ENCODE results near the gene DPP8. TPM values are rescaled to one million over a fixed set of nuclear protein-coding genes. Genes with fewer than 3 reads are reported as not detected.

Gene DPP8
- total RNA-seq, 1 experiment from 2014 or later, result 22.9 TPM

- H3K36me3 Mint-ChIP-seq (ENCODE audit: insufficient read depth, unreplicated experiment), result peaks cover 11% of the 10 kb centered on the region
- H3K4me3 Mint-ChIP-seq (ENCODE audit: unreplicated experiment), result peak within 1 kb of the TSS; percentile 67
- no peaks in the 10 kb centered on the region for H3K36me3 ChIP-seq (ENCODE audit: control insufficient read depth, insufficient read depth, low read length)
- peaks cover 17% of the 10 kb centered on the region for H3K4me1 ChIP-seq
- TF ChIP-seq CTCF (IDR thresholded peaks at IDR 0.05; ENCODE audit: insufficient read depth in 1 of 2, low read depth in 1 of 2, low read length in 1 of 2, severe bottlenecking in 1 of 2, unreplicated experiment in 1 of 2), result no peak
- peak; percentile 83 to 93 for DNase-seq
- peak within 1 kb of the TSS; percentile 47 for H3K27ac Mint-ChIP-seq (ENCODE audit: unreplicated experiment)
- no peaks in the 10 kb centered on the region for H3K9me3 ChIP-seq
- H3K27me3 Mint-ChIP-seq (ENCODE audit: insufficient read depth, unreplicated experiment), result no peaks in the 10 kb centered on the region
- H3K4me1 Mint-ChIP-seq (ENCODE audit: low read depth, unreplicated experiment), result peaks cover 33% of the 10 kb centered on the region
- CTCF ChIA-PET, result interaction anchor here (1.2 kb wide), 1 partner anchor 14 kb away, joined by 4 read pairs; the partner anchor contains the start of gene DPP8
- peak within 1 kb of the TSS; percentile 99 for H3K4me3 ChIP-seq (ENCODE audit: low read depth, low read length)
- intact Hi-C loops (cut with micrococcal nuclease; ENCODE audit: unreplicated experiment), result loop anchor here (2.0 kb wide), 1 partner anchor 14 kb away; the partner anchor contains the start of gene DPP8
- POLR2A ChIA-PET, result interaction anchor here (0.5 to 1.3 kb wide), 5 partner anchors 11 to 966 kb away, joined by 3 to 21 read pairs (median 5); partner anchors contain the start of gene RNU5B-1
- H3K27me3 ChIP-seq (replicated peaks; ENCODE audit: control insufficient read depth, insufficient read depth, low read length), result no peaks in the 10 kb centered on the region
- no TSS peak for BruUV-seq (replicated peaks)
- H3K9me3 Mint-ChIP-seq (ENCODE audit: unreplicated experiment), result no peaks in the 10 kb centered on the region
Measured at GRCh38 chr15:65530318-65531111, 13.0 kb upstream of the DPP8 start, which contains the start of gene HACD3. TSS of gene HACD3 (plus strand) at chr15:65530463. CDS start at chr15:65530632, 169 bp downstream.

GRCh38 chr15:65529762-65530317, 12.4 kb upstream of the DPP8 start:
- BruUV-seq (replicated peaks), result TSS peak; percentile 68
- Histone ChIP-seq H3K27me3 (replicated peaks; ENCODE audit: control insufficient read depth, insufficient read depth, low read length) (no peaks in the 10 kb centered on the region), H3K36me3 (ENCODE audit: control insufficient read depth, insufficient read depth, low read length) (no peaks in the 10 kb centered on the region), H3K4me1 (peaks cover 17% of the 10 kb centered on the region), H3K4me3 (ENCODE audit: low read depth, low read length) (peak overlapping the region; percentile 99), H3K9me3 (no peaks in the 10 kb centered on the region)
- CTCF ChIA-PET, result interaction anchor here (1.2 kb wide), 1 partner anchor 13 kb away, joined by 4 read pairs; the partner anchor contains the start of gene DPP8
- POLR2A ChIA-PET, result interaction anchor here (1.3 kb wide), 1 partner anchor 225 kb away, joined by 6 read pairs; the partner anchor contains the start of gene RNU5B-1
- TF ChIP-seq CTCF (IDR thresholded peaks at IDR 0.05; ENCODE audit: insufficient read depth in 1 of 2, low read depth in 1 of 2, low read length in 1 of 2, severe bottlenecking in 1 of 2, unreplicated experiment in 1 of 2), result no peak
- DNase-seq, result no peak
- H3K9me3 Mint-ChIP-seq (ENCODE audit: unreplicated experiment), result no peaks in the 10 kb centered on the region
- peaks cover 27% of the 10 kb centered on the region for H3K4me1 Mint-ChIP-seq (ENCODE audit: low read depth, unreplicated experiment)
- intact Hi-C loops (cut with micrococcal nuclease; ENCODE audit: unreplicated experiment), result loop anchor here (2.0 kb wide), 1 partner anchor 13 kb away; the partner anchor contains the start of gene DPP8
- peak overlapping the region; percentile 47 for H3K27ac Mint-ChIP-seq (ENCODE audit: unreplicated experiment)
- H3K27me3 Mint-ChIP-seq (ENCODE audit: insufficient read depth, unreplicated experiment), result no peaks in the 10 kb centered on the region
- peak overlapping the region; percentile 67 for H3K4me3 Mint-ChIP-seq (ENCODE audit: unreplicated experiment)
- H3K36me3 Mint-ChIP-seq (ENCODE audit: insufficient read depth, unreplicated experiment), result peaks cover 11% of the 10 kb centered on the region

GRCh38 chr15:65528461-65529060, 11.1 kb upstream of the DPP8 start:
- no peaks in the 10 kb centered on the region for H3K36me3 ChIP-seq (ENCODE audit: control insufficient read depth, insufficient read depth, low read length)
- Mint-ChIP-seq H3K9me3 (ENCODE audit: unreplicated experiment) (no peaks in the 10 kb centered on the region), H3K27me3 (ENCODE audit: insufficient read depth, unreplicated experiment) (no peaks in the 10 kb centered on the region), H3K27ac (ENCODE audit: unreplicated experiment) (no peak overlapping the region), H3K4me1 (ENCODE audit: low read depth, unreplicated experiment) (peaks cover 16% of the 10 kb centered on the region), H3K4me3 (ENCODE audit: unreplicated experiment) (no peak overlapping the region), H3K36me3 (ENCODE audit: insufficient read depth, unreplicated experiment) (peaks cover 11% of the 10 kb centered on the region)
- TF ChIP-seq CTCF (IDR thresholded peaks at IDR 0.05; ENCODE audit: insufficient read depth in 1 of 2, low read depth in 1 of 2, low read length in 1 of 2, severe bottlenecking in 1 of 2, unreplicated experiment in 1 of 2), result no peak
- intact Hi-C loops (cut with micrococcal nuclease; ENCODE audit: unreplicated experiment), result no loop called here
- no peaks in the 10 kb centered on the region for H3K9me3 ChIP-seq
- no peak for DNase-seq
- CTCF ChIA-PET, result no interaction called here
- H3K27me3 ChIP-seq (replicated peaks; ENCODE audit: control insufficient read depth, insufficient read depth, low read length), result no peaks in the 10 kb centered on the region
- no peak overlapping the region for H3K4me3 ChIP-seq (ENCODE audit: low read depth, low read length)
- POLR2A ChIA-PET, result no interaction called here
- H3K4me1 ChIP-seq, result peaks cover 21% of the 10 kb centered on the region
- BruUV-seq (replicated peaks), result no TSS peak
